Smooth muscle cell (in vitro differentiated cells): ENCODE results near the gene PHTF2. TPM values are rescaled to one million over a fixed set of nuclear protein-coding genes. Genes with fewer than 3 reads are reported as not detected.

Source experiments
- DNase-seq: peaks from one replicate; lab custom pipeline; 2025; ENCODE audit not compliant: unreplicated experiment; lab: John Stamatoyannopoulos, UW
- H2AFZ ChIP-seq: fragments of 200-600 bp; sonication (generic); 2 replicates; pipeline ENCODE4 v1.6.0; 2016; ENCODE audit warnings: antibody characterized with exemption, low read depth, mild to moderate bottlenecking
- H3F3A ChIP-seq: fragments of 200-600 bp; sonication (generic); 2 replicates; pipeline ENCODE4 v1.6.0; 2017; ENCODE audit warnings: antibody characterized with exemption, low read depth
- H3K27ac ChIP-seq: fragments of 200-600 bp; sonication (generic); 2 replicates; pipeline ENCODE4 v1.5.1; 2016; ENCODE audit warnings: low read depth, mild to moderate bottlenecking
- H3K27me3 ChIP-seq: fragments of 200-600 bp; sonication (generic); 2 replicates; pipeline ENCODE4 v1.6.1; 2016; ENCODE audit warnings: low read depth, mild to moderate bottlenecking
- H3K36me3 ChIP-seq: fragments of 200-600 bp; sonication (generic); 2 replicates; pipeline ENCODE4 v1.5.1; 2016; ENCODE audit warnings: low read depth
- H3K4me1 ChIP-seq: fragments of 200-600 bp; sonication (generic); 2 replicates; pipeline ENCODE4 v1.5.1; 2016; ENCODE audit warnings: low read depth
- H3K4me2 ChIP-seq: fragments of 200-600 bp; sonication (generic); 2 replicates; pipeline ENCODE4 v1.6.0; 2016; ENCODE audit warnings: mild to moderate bottlenecking
- H3K4me3 ChIP-seq: fragments of 200-600 bp; sonication (generic); 2 replicates; pipeline ENCODE4 v1.5.1; 2016; ENCODE audit warnings: mild to moderate bottlenecking
- H3K79me2 ChIP-seq: fragments of 200-600 bp; sonication (generic); 2 replicates; pipeline ENCODE4 v1.6.0; 2016; ENCODE audit warnings: low read depth, mild to moderate bottlenecking
- H3K9ac ChIP-seq: fragments of 200-600 bp; sonication (generic); 2 replicates; pipeline ENCODE4 v1.6.0; 2016; ENCODE audit warnings: low read depth
- H3K9me3 ChIP-seq: fragments of 200-600 bp; sonication (generic); replicated peaks from 2 replicates; pipeline ENCODE4 v1.5.1; 2016; ENCODE audit warnings: low read depth
- H4K20me1 ChIP-seq: fragments of 200-600 bp; sonication (generic); 2 replicates; pipeline ENCODE4 v1.6.0; 2016; ENCODE audit warnings: low read depth
- CTCF ChIP-seq: fragments of 200-600 bp; sonication (generic); IDR thresholded peaks from 2 replicates; pipeline ENCODE4 v1.5.1; 2017; ENCODE audit warnings: borderline replicate concordance, mild to moderate bottlenecking, antibody characterized with exemption; ENCODE audit not compliant: insufficient read depth, poor library complexity, severe bottlenecking
- WGBS: methylation state at CpG from one replicate; pipeline ENCODE4 v1.1.7; 2016; ENCODE audit warnings: low lambda C conversion rate; 5-methylcytosine and 5-hydroxymethylcytosine counted together
- polyA plus RNA-seq: library from polyadenylated mRNA; unstranded; fragments of >200 nt; fragmentation: Nextera tagmentation; extraction: Ambion mirVana; gene quantifications from 2 replicates; pipeline ENCODE4 v1.2.1, GENCODE V29; 2016
- total RNA-seq: library from RNA; depleted of rRNA; stranded (reverse); fragments of >200 nt; gene quantifications from 2 replicates; pipeline ENCODE4 v1.2.3, GENCODE V29; 2014

PHTF2 gene
- total and polyA plus RNA-seq, 2 experiments from 2014 or later, result 66.6 to 100 TPM

- TF ChIP-seq CTCF, result no peak
- H2AFZ ChIP-seq, result no peak overlapping the region
- H3K9ac ChIP-seq, result no peak overlapping the region
- no peaks in the 10 kb centered on the region for H3F3A ChIP-seq
- no peaks in the 10 kb centered on the region for H3K36me3 ChIP-seq
- DNase-seq, result no peak
- H3K4me3 ChIP-seq, result no peak overlapping the region
- no peak overlapping the region for H3K27ac ChIP-seq
- no peak overlapping the region for H3K4me2 ChIP-seq
- peaks cover 8% of the 10 kb centered on the region for H4K20me1 ChIP-seq
- H3K9me3 ChIP-seq, result no peaks in the 10 kb centered on the region
- H3K27me3 ChIP-seq, result no peaks in the 10 kb centered on the region
- WGBS, result 75% methylated on average over 4 of the region's 4 CpGs
- peaks cover 26% of the 10 kb centered on the region for H3K79me2 ChIP-seq
- no peaks in the 10 kb centered on the region for H3K4me1 ChIP-seq
Measured at GRCh38 chr7:77765906-77766800, 32.4 kb upstream of the PHTF2 start.

GRCh38 chr7:77766801-77767605 is 31.6 kb upstream of the PHTF2 start:
- Histone ChIP-seq H3K9ac (no peak overlapping the region), H2AFZ (no peak overlapping the region), H3K79me2 (peaks cover 18% of the 10 kb centered on the region), H3K27me3 (no peaks in the 10 kb centered on the region), H3K4me1 (no peaks in the 10 kb centered on the region), H3K4me3 (no peak overlapping the region), H4K20me1 (peaks cover 8% of the 10 kb centered on the region), H3K27ac (no peak overlapping the region), H3K4me2 (no peak overlapping the region), H3K36me3 (no peaks in the 10 kb centered on the region), H3K9me3 (no peaks in the 10 kb centered on the region), H3F3A (no peaks in the 10 kb centered on the region)
- 97% methylated on average over 5 of the region's 6 CpGs for WGBS
- no peak for DNase-seq
- no peak for TF ChIP-seq CTCF

- Histone ChIP-seq H3K9ac (no peak overlapping the region), H3K27ac (no peak overlapping the region), H3K27me3 (no peaks in the 10 kb centered on the region), H4K20me1 (no peaks in the 10 kb centered on the region), H2AFZ (no peak overlapping the region), H3K9me3 (no peaks in the 10 kb centered on the region), H3K4me3 (no peak overlapping the region), H3K79me2 (peaks cover 4% of the 10 kb centered on the region), H3K4me2 (no peak overlapping the region), H3K4me1 (no peaks in the 10 kb centered on the region), H3F3A (no peaks in the 10 kb centered on the region), H3K36me3 (no peaks in the 10 kb centered on the region)
- TF ChIP-seq CTCF, result no peak
- DNase-seq, result no peak
- WGBS, result 93% methylated on average over 8 of the region's 8 CpGs
Measured at GRCh38 chr7:77770316-77770715, 28.3 kb upstream of the PHTF2 start.
